K562 (cell line): ENCODE results near the gene GPX7. TPM values are rescaled to one million over a fixed set of nuclear protein-coding genes. Genes with fewer than 3 reads are reported as not detected.

Experiments
- ARID1B ChIP-seq: fragments of 450-650 bp; IDR thresholded peaks from 2 replicates; pipeline ENCODE4 v1.6.1; 2016; ENCODE audit warnings: antibody characterized with exemption, mild to moderate bottlenecking, inconsistent platforms
- ATF2 ChIP-seq: sonication (generic); formaldehyde crosslinking; IDR thresholded peaks from 2 replicates; pipeline ENCODE4 v1.8.1; 2022; ENCODE audit warnings: missing genetic modification reagents
- BRF1 ChIP-seq: IDR thresholded peaks from 3 replicates; pipeline ENCODE4 v1.6.1; 2011; ENCODE audit warnings: borderline replicate concordance, mild to moderate bottlenecking; ENCODE audit not compliant: insufficient read length; ENCODE audit errors: extremely low read depth
- DIDO1 ChIP-seq: fragments of 450-650 bp; IDR thresholded peaks from 2 replicates; pipeline ENCODE4 v1.6.1; 2016; ENCODE audit warnings: low read depth, missing biosample characterization, missing genetic modification characterization
- ETV5 ChIP-seq: sonication (generic); formaldehyde crosslinking; IDR thresholded peaks from 2 replicates; pipeline ENCODE4 v1.4.0; 2020; ENCODE audit warnings: low read depth, mild to moderate bottlenecking, missing genetic modification reagents
- FOXK1 ChIP-seq: sonication (generic); formaldehyde crosslinking; IDR thresholded peaks from 2 replicates; pipeline ENCODE4 v1.8.0; 2022; ENCODE audit warnings: missing genetic modification reagents, mild to moderate bottlenecking, borderline replicate concordance
- FOXK2 ChIP-seq, 2 experiments: fragments of 450-650 bp; IDR thresholded peaks in 1 of 2; conservative IDR thresholded peaks in 1 of 2; 2 replicates each; pipeline ENCODE4 v1.6.1; 2016; ENCODE audit warnings: low read depth in 2 of 2, mild to moderate bottlenecking in 1 of 2
- HINFP ChIP-seq: fragments of 450-650 bp; conservative IDR thresholded peaks from 2 replicates; pipeline ENCODE4 v1.6.1; 2016; ENCODE audit warnings: missing genetic modification characterization, low read depth, mild to moderate bottlenecking, control low read depth, missing compliant biosample characterization
- HLTF ChIP-seq: fragments of 450-650 bp; IDR thresholded peaks from 2 replicates; pipeline ENCODE4 v1.6.1; 2016
- MCM7 ChIP-seq, 2 experiments: fragments of 450-650 bp; IDR thresholded peaks; 2 replicates each; pipeline ENCODE4 v1.6.1; 2016 to 2018
- POLR2A ChIP-seq: fragments of 450-650 bp; conservative IDR thresholded peaks from 2 replicates; pipeline ENCODE4 v1.6.1; 2016
- ZBED1 ChIP-seq: IDR thresholded peaks from 2 replicates; pipeline ENCODE4 v1.6.1; 2014
- ZBTB33 ChIP-seq: sonication (generic); formaldehyde crosslinking; IDR thresholded peaks from 2 replicates; pipeline ENCODE4 v1.8.1; 2023; ENCODE audit warnings: mild to moderate bottlenecking, missing genetic modification reagents
- ZNF133 ChIP-seq: fragments of 250-450 bp; sonication (Bioruptor Pico); IDR thresholded peaks from 2 replicates; pipeline ENCODE4 v1.4.0; 2020; ENCODE audit warnings: mild to moderate bottlenecking
- ZNF584 ChIP-seq: fragments of 200-800 bp; sonication (Bioruptor generic); IDR thresholded peaks from 2 replicates; pipeline ENCODE4 v1.6.1; 2016; ENCODE audit warnings: low read depth, mild to moderate bottlenecking, missing genetic modification characterization, missing compliant biosample characterization
- polyA plus RNA-seq, 8 experiments: library from polyadenylated mRNA; depleted of rRNA in 4 of 8; stranded (reverse) in 5 of 8; unstranded in 3 of 8; fragments of >200 nt; fragmentation: Nextera tagmentation in 2 of 8; fragmentation: Illumina TruSeq in 1 of 8; extraction: Ambion mirVana in 2 of 8; extraction: Trizol in 1 of 8; gene quantifications; 2 replicates each; pipeline versions ENCODE4 v1.2.1 to v1.2.3, GENCODE V29; 2011 to 2014; ENCODE audit warnings: inconsistent platforms in 1 of 8, missing spikeins in 1 of 8
- total RNA-seq, 7 experiments: library from RNA; depleted of rRNA in 6 of 7; stranded (reverse); fragments of >200 nt in 6 of 7; fragmentation: Illumina TruSeq in 2 of 7; extraction: Trizol in 2 of 7; gene quantifications; 2 replicates each; pipeline versions ENCODE4 v1.2.1 to v1.2.3, GENCODE V29; 2011 to 2021; ENCODE audit warnings: low replicate concordance in 1 of 7
- TF ChIP-seq, protein P1 (sequence below): fragments of 450-650 bp; formaldehyde crosslinking; IDR thresholded peaks from 2 replicates; pipeline ENCODE4 v1.4.0; 2020; ENCODE audit warnings: mild to moderate bottlenecking, moderate library complexity
- TF ChIP-seq, protein P2 (sequence below): IDR thresholded peaks from 2 replicates; pipeline ENCODE4 v1.6.1; 2011; ENCODE audit warnings: borderline replicate concordance, low read depth, mild to moderate bottlenecking, moderate library complexity, low read length; ENCODE audit not compliant: insufficient read depth, poor library complexity, severe bottlenecking

The GPX7 gene
- total and polyA plus RNA-seq, 9 of the 15 experiments (the other 6 are each of a cell fraction or from before 2014, with no cell fraction given) = 0.08 TPM; not detected in 8

- TF ChIP-seq HINFP (tag) = no peak
- TF ChIP-seq MCM7 (IDR thresholded peaks at IDR 0.05) = no peak
- no peak for TF ChIP-seq DIDO1
- TF ChIP-seq ARID1B = no peak
- TF ChIP-seq BRF1 = no peak
- no peak for TF ChIP-seq ZNF584 (CRISPR knock-in tag)
- no peak for TF ChIP-seq ATF2 (CRISPR knock-in tag)
- TF ChIP-seq HLTF = no peak
- no peak for TF ChIP-seq FOXK2 (conservative IDR thresholded peaks at IDR 0.05 in 1 of 2, IDR thresholded peaks at IDR 0.05 in 1 of 2; ENCODE audit: low read depth in 2 of 2)
- TF ChIP-seq ZBED1 = no peak; the same call in 1 of the 2 replicates
- no peak for TF ChIP-seq ZBTB33 (CRISPR knock-in tag)
- peak; percentile 3; the same call in 1 of the 2 replicates for TF ChIP-seq POLR2A
- TF ChIP-seq, protein P1, sequence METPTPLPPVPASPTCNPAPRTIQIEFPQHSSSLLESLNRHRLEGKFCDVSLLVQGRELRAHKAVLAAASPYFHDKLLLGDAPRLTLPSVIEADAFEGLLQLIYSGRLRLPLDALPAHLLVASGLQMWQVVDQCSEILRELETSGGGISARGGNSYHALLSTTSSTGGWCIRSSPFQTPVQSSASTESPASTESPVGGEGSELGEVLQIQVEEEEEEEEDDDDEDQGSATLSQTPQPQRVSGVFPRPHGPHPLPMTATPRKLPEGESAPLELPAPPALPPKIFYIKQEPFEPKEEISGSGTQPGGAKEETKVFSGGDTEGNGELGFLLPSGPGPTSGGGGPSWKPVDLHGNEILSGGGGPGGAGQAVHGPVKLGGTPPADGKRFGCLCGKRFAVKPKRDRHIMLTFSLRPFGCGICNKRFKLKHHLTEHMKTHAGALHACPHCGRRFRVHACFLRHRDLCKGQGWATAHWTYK (CRISPR knock-in tag) = peak; percentile 76; the same call in 1 of the 2 replicates
- TF ChIP-seq FOXK1 (CRISPR knock-in tag) = no peak
- TF ChIP-seq ETV5 (CRISPR knock-in tag) = no peak
- no peak; the same call in 1 of the 2 replicates for TF ChIP-seq ZNF133 (CRISPR knock-in tag)
- TF ChIP-seq, protein P2, sequence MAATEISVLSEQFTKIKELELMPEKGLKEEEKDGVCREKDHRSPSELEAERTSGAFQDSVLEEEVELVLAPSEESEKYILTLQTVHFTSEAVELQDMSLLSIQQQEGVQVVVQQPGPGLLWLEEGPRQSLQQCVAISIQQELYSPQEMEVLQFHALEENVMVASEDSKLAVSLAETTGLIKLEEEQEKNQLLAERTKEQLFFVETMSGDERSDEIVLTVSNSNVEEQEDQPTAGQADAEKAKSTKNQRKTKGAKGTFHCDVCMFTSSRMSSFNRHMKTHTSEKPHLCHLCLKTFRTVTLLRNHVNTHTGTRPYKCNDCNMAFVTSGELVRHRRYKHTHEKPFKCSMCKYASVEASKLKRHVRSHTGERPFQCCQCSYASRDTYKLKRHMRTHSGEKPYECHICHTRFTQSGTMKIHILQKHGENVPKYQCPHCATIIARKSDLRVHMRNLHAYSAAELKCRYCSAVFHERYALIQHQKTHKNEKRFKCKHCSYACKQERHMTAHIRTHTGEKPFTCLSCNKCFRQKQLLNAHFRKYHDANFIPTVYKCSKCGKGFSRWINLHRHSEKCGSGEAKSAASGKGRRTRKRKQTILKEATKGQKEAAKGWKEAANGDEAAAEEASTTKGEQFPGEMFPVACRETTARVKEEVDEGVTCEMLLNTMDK = no peak
These were observed 48.6 kb upstream of the GPX7 start (continued) for GRCh38 chr1:52553362-52554266.
